ENCODE data around the gene DISC1.

GRCh38 chr1:232047473-232047872 is 420.9 kb downstream of the DISC1 start:
- peak; percentile 40 for TF ChIP-seq CTCF (conservative IDR thresholded peaks at IDR 0.05)
- no peak for TF ChIP-seq ZFX (IDR thresholded peaks at IDR 0.05)
